Heart left ventricle (tissue), 16 donors: ENCODE data around the gene G6PD. TPM values are rescaled to one million over a fixed set of nuclear protein-coding genes. Genes with fewer than 3 reads are reported as not detected.

Experiments
- ATAC-seq, 4 donors: fragments of 200-7000 bp; cut with Tn5 transposase; one replicate each; pipeline ENCODE4 v1.9.1; 2020 to 2022; ENCODE audit warnings: moderate library complexity in 4 of 4, mild to moderate bottlenecking in 3 of 4, moderate number of reproducible peaks in 1 of 4
- DNase-seq, 5 donors: peaks; one replicate each; pipeline ENCODE4 v3.0.0-alpha.2; 2020
- H3K27ac ChIP-seq, 12 donors: fragments of 200-600 bp; sonication (generic) in 4 of 12; one replicate each; pipeline versions ENCODE4 v1.5.0 to v1.8.0; 2016 to 2022; ENCODE audit warnings: mild to moderate bottlenecking in 2 of 12
- H3K27me3 ChIP-seq, 9 donors: fragments of 200-600 bp; sonication (generic) in 2 of 9; one replicate each; pipeline versions ENCODE4 v1.5.1 to v1.8.0; 2016 to 2022; ENCODE audit warnings: mild to moderate bottlenecking in 3 of 9
- H3K36me3 ChIP-seq, 9 donors: fragments of 200-600 bp; sonication (generic) in 2 of 9; one replicate each; pipeline versions ENCODE4 v1.5.0 to v1.8.0; 2018 to 2022; ENCODE audit warnings: mild to moderate bottlenecking in 2 of 9
- H3K4me1 ChIP-seq, 12 donors: fragments of 200-600 bp; sonication (generic) in 4 of 12; one replicate each; pipeline versions ENCODE4 v1.5.0 to v1.8.0; 2016 to 2022; ENCODE audit warnings: mild to moderate bottlenecking in 3 of 12
- H3K4me3 ChIP-seq, 12 donors: fragments of 200-600 bp; sonication (generic) in 4 of 12; one replicate each; pipeline versions ENCODE4 v1.5.0 to v1.8.0; 2017 to 2022; ENCODE audit warnings: mild to moderate bottlenecking in 9 of 12, moderate library complexity in 4 of 12
- H3K9me3 ChIP-seq, 12 donors: fragments of 200-600 bp; sonication (generic) in 4 of 12; one replicate each; pipeline versions ENCODE4 v1.5.0 to v1.8.0; 2016 to 2022; ENCODE audit warnings: mild to moderate bottlenecking in 1 of 12
- POLR2A ChIP-seq, 2 donors: fragments of 450-650 bp; IDR thresholded peaks; one replicate each; pipeline ENCODE4 v1.6.1; 2017; ENCODE audit warnings: antibody characterized with exemption in 2 of 2, mild to moderate bottlenecking in 2 of 2, moderate library complexity in 2 of 2
- WGBS, 4 donors: extraction: QIAGEN DNeasy Blood & Tissue Kit in 2 of 4; methylation state at CpG; one replicate each; pipeline versions ENCODE4 v1.1.5 to v1.1.7; 2013 to 2018; 5-methylcytosine and 5-hydroxymethylcytosine counted together
- intact Hi-C, 10 donors: fragments of 100-400 bp; cut with DNase I; formaldehyde crosslinking; loops; one replicate each; pipeline versions ENCODE4 v1.11.1 to v1.14.2; 2022
- polyA plus RNA-seq, 2 donors: library from polyadenylated mRNA; stranded (reverse); fragments of 200-250 nt; gene quantifications; one replicate each; pipeline ENCODE4 v1.2.3, GENCODE V29; 2013
- total RNA-seq, 9 donors: library from RNA; depleted of rRNA in 2 of 9; stranded (reverse); fragments of >200 nt in 2 of 9; fragmentation: NEBNext Ultra II Directional in 3 of 9; extraction: Animal tissue kit (Norgen Biotek cat#: 25700) in 3 of 9; gene quantifications; one replicate each; pipeline versions ENCODE4 v1.1.0 to v1.2.4, GENCODE V29; 2016 to 2023
- TF ChIP-seq, protein P1 (sequence below), 12 donors: fragments of 200-600 bp; sonication (generic) in 4 of 12; IDR thresholded peaks; one replicate each; pipeline versions ENCODE4 v1.5.0 to v1.8.0; 2018 to 2022; ENCODE audit warnings: antibody characterized with exemption in 12 of 12, mild to moderate bottlenecking in 5 of 12
- donor health status: ischemic (EF 13 %, LVEDD 7.1; RV severe dilation, severe dysfunction).
- donor health status: healthy with polysubstance abuse.
- donor health status: DM: no; HTN: yes; CAD: no.
- donor health status: DM: no; HTN: no; CAD: no.
- donor health status: ischemic (EF 25% LVEDD 6.9; RV normal size, moderate dysfunction).
- donor health status: ischemic (EF 25% LVEDD 5.7; RV mildly dilated, moderate dysfunction).
- donor health status: healthy.
- donor health status: DM: yes; HTN: yes; CAD: no.
- donor health status: ischemic (EF 35%, LVEDD 5.7; RV mildly dilated, moderate dysfunction).
- donor health status: nonischemic (EF 11% LVEDD 7.7; RV severe dilation, severe dysfunction).
- donor health status: DM: yes; HTN: yes; CAD: no.
- donor health status: PGD.
- donor health status: ischemic (EF 29% LVEDD 5.4; RV normal size, mild dysfunction).
- donor health status: nonischemic (EF 23%, LVEDD 6.1; RV moderate dilation, normal function).

The G6PD gene
- total and polyA plus RNA-seq, 11 donors: 5.9 to 41.3 (median 11.2) TPM

- WGBS, 4 donors: 75 to 85% (median 81%) methylated on average over 7 of the region's 7 CpGs
- Histone ChIP-seq H3K9me3 (no peaks in the 10 kb centered on the region), H3K4me1 (peaks cover 0 to 31% (median 14%) of the 10 kb centered on the region in 12 donors), H3K27ac (no peak overlapping the region), H3K36me3 (peaks cover 0 to 9% (median 6%) of the 10 kb centered on the region in 9 donors), H3K4me3 (no peak overlapping the region), H3K27me3 (no peaks in the 10 kb centered on the region)
- TF ChIP-seq POLR2A (IDR thresholded peaks at IDR 0.05): no peak
- TF ChIP-seq, protein P1, sequence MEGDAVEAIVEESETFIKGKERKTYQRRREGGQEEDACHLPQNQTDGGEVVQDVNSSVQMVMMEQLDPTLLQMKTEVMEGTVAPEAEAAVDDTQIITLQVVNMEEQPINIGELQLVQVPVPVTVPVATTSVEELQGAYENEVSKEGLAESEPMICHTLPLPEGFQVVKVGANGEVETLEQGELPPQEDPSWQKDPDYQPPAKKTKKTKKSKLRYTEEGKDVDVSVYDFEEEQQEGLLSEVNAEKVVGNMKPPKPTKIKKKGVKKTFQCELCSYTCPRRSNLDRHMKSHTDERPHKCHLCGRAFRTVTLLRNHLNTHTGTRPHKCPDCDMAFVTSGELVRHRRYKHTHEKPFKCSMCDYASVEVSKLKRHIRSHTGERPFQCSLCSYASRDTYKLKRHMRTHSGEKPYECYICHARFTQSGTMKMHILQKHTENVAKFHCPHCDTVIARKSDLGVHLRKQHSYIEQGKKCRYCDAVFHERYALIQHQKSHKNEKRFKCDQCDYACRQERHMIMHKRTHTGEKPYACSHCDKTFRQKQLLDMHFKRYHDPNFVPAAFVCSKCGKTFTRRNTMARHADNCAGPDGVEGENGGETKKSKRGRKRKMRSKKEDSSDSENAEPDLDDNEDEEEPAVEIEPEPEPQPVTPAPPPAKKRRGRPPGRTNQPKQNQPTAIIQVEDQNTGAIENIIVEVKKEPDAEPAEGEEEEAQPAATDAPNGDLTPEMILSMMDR (IDR thresholded peaks at IDR 0.05): no peak
- no peak for ATAC-seq
- intact Hi-C loops: loop anchor here in 1 of 10 donors (5.0 kb wide), 1 partner anchor 41 kb away; the partner anchor contains the start of gene FAM50A
- no peak for DNase-seq
These were observed 63.3 kb downstream of the G6PD start for GRCh38 chrX:154483325-154483724.

- 68 to 74% (median 71%) methylated on average over 6 to 7 of the region's 7 CpGs for WGBS, 4 donors
- DNase-seq: peak in 1 of 5 donors; percentile 25
These were observed 63.9 kb downstream of the G6PD start for GRCh38 chrX:154482786-154483185.

DNA sequence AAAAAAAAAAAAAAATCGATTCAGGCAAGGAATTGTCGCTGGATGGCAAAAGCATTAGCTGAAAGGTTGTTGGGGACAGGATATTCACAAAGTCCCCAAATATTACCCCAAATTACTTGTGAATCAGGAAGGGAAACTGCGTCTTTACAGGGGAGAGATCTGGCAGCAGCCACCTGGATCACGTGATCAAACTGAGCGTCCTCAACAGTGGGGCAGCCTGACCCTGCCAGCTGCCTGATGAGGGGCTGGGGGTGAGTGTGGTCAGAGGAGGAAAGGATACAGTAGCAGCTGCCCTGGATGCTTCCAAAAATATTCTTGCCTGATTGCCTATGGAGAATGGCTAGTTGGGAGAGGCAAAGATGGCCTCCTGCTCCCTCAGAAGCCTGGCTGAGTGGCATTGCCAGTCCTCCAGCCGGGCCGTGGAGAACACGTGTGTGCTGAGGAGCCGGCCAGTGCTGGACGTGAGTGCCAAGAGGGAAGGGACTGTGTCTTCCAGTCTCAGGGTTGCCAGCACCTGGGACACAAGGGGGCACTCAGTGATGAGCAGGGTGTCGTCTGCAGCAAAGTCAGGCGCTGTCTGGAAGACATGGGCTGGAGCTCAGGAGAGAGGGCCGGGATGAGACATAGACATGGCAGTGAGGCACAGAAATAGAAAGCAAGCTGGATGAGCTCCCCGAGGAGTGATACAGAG, 64.6 kb downstream of the G6PD start:
- 68 to 72% (median 70%) methylated on average over 14 of the region's 14 CpGs for WGBS, 4 donors
- Histone ChIP-seq H3K4me1 (peaks cover 0 to 36% (median 14%) of the 10 kb centered on the region in 12 donors), H3K27ac (peak overlapping the region in 1 of 12 donors; percentile 2), H3K27me3 (no peaks in the 10 kb centered on the region), H3K9me3 (no peaks in the 10 kb centered on the region), H3K36me3 (peaks cover 0 to 9% (median 3%) of the 10 kb centered on the region in 9 donors), H3K4me3 (no peak overlapping the region)
- intact Hi-C loops: loop anchor here in 1 of 10 donors (5.0 kb wide), 1 partner anchor 40 kb away; the partner anchor contains the start of gene FAM50A
- ATAC-seq (no peak), DNase-seq (peak in 1 of 5 donors; percentile 15)
- TF ChIP-seq, protein P1 (IDR thresholded peaks at IDR 0.05): no peak
- no peak for TF ChIP-seq POLR2A (IDR thresholded peaks at IDR 0.05)

More at GRCh38 chrX:154482786-154483185, 63.9 kb downstream of the G6PD start:
- Histone ChIP-seq H3K4me1 (peaks cover 0 to 36% (median 14%) of the 10 kb centered on the region in 12 donors), H3K36me3 (peaks cover 0 to 9% (median 6%) of the 10 kb centered on the region in 9 donors), H3K27me3 (no peaks in the 10 kb centered on the region), H3K9me3 (no peaks in the 10 kb centered on the region), H3K27ac (no peak overlapping the region), H3K4me3 (no peak overlapping the region)
- intact Hi-C loops: loop anchor here in 1 of 10 donors (5.0 kb wide), 1 partner anchor 40 kb away; the partner anchor contains the start of gene FAM50A
- no peak for TF ChIP-seq POLR2A (IDR thresholded peaks at IDR 0.05)
- TF ChIP-seq, protein P1 (IDR thresholded peaks at IDR 0.05): no peak
- ATAC-seq: no peak

Other genes starting within 250 kb of the G6PD start
- gene FLNA, start 172.2 kb downstream of the G6PD start, total RNA-seq: 100 to 1,000 TPM; 155 to 465 (median 234) TPM
- 100 to 1,000 TPM; 226 to 274 TPM for gene FLNA, start 172.2 kb downstream of the G6PD start, polyA plus RNA-seq
- 10 to 100 TPM; 37.6 to 76.8 (median 52.8) TPM for gene EMD, start 167.6 kb downstream of the G6PD start, total RNA-seq
- 100 to 1,000 TPM in 1 of 2 donors, 10 to 100 TPM in 1; 71.9 to 152 TPM for gene EMD, start 167.6 kb downstream of the G6PD start, polyA plus RNA-seq
- 1,000 to 10,000 TPM; 1,381 to 3,072 (median 2,052) TPM for gene RPL10, start 148.5 kb downstream of the G6PD start, total RNA-seq
- gene RPL10, start 148.5 kb downstream of the G6PD start, polyA plus RNA-seq: 1,000 to 10,000 TPM; 2,362 to 5,995 TPM
- 100 to 1,000 TPM in 2 of 9 donors, 10 to 100 TPM in 7; 26.7 to 117 (median 43.8) TPM for gene DNASE1L1, start 137.6 kb downstream of the G6PD start, total RNA-seq
- 10 to 100 TPM; 27.7 to 57.1 TPM for gene DNASE1L1, start 137.6 kb downstream of the G6PD start, polyA plus RNA-seq
- 10 to 100 TPM; 29.1 to 38.6 (median 34.5) TPM for gene TAFAZZIN, start 135.3 kb downstream of the G6PD start, total RNA-seq
- gene TAFAZZIN, start 135.3 kb downstream of the G6PD start, polyA plus RNA-seq: 10 to 100 TPM; 27.2 to 51.1 TPM
- 100 to 1,000 TPM in 2 of 9 donors, 10 to 100 TPM in 7; 67.7 to 127 (median 84.2) TPM for gene ATP6AP1, start 118.2 kb downstream of the G6PD start, total RNA-seq
- 100 to 1,000 TPM in 1 of 2 donors, 10 to 100 TPM in 1; 33.8 to 111 TPM for gene ATP6AP1, start 118.2 kb downstream of the G6PD start, polyA plus RNA-seq
- 100 to 1,000 TPM in 2 of 9 donors, 10 to 100 TPM in 7; 73.6 to 105 (median 92.2) TPM for gene GDI1, start 109.7 kb downstream of the G6PD start, total RNA-seq
- gene GDI1, start 109.7 kb downstream of the G6PD start, polyA plus RNA-seq: 100 to 1,000 TPM in 1 of 2 donors, 10 to 100 TPM in 1; 77.1 to 152 TPM
- gene FAM50A, start 102.7 kb downstream of the G6PD start, total RNA-seq: 10 to 100 TPM; 27.7 to 65.1 (median 41.2) TPM
- gene FAM50A, start 102.7 kb downstream of the G6PD start, polyA plus RNA-seq: 100 to 1,000 TPM; 118 to 119 TPM
- gene PLXNA3, start 88.6 kb downstream of the G6PD start, total RNA-seq: 10 to 100 TPM in 7 of 9 donors, 1 to 10 TPM in 2; 4.7 to 46.6 (median 15.3) TPM
- 10 to 100 TPM in 1 of 2 donors, 1 to 10 TPM in 1; 8.7 to 12.2 TPM for gene PLXNA3, start 88.6 kb downstream of the G6PD start, polyA plus RNA-seq
- 10 to 100 TPM; 16.2 to 23.6 (median 18.9) TPM for gene LAGE3, start 67.6 kb downstream of the G6PD start, total RNA-seq
- gene LAGE3, start 67.6 kb downstream of the G6PD start, polyA plus RNA-seq: 10 to 100 TPM; 15.1 to 26.8 TPM
- 10 to 100 TPM; 40.6 to 92.8 (median 53.7) TPM for gene UBL4A, start 60.2 kb downstream of the G6PD start, total RNA-seq
- 10 to 100 TPM; 34.6 to 72.8 TPM for gene UBL4A, start 60.2 kb downstream of the G6PD start, polyA plus RNA-seq
- 10 to 100 TPM in 8 of 9 donors, 1 to 10 TPM in 1; 8.3 to 33.3 (median 15.5) TPM for gene SLC10A3, start 56.2 kb downstream of the G6PD start, total RNA-seq
- gene SLC10A3, start 56.2 kb downstream of the G6PD start, polyA plus RNA-seq: 10 to 100 TPM; 12.2 to 50.6 TPM
- gene FAM3A, start 30.6 kb downstream of the G6PD start, total RNA-seq: 10 to 100 TPM; 36.2 to 82.6 (median 48.6) TPM
- 10 to 100 TPM; 66.1 to 72.2 TPM for gene FAM3A, start 30.6 kb downstream of the G6PD start, polyA plus RNA-seq
- 10 to 100 TPM in 8 of 9 donors, 1 to 10 TPM in 1; 7.1 to 25.4 (median 15.3) TPM for gene IKBKG, start 774 bp upstream of the G6PD start, total RNA-seq
- 10 to 100 TPM; 13.0 to 29.4 TPM for gene IKBKG, start 774 bp upstream of the G6PD start, polyA plus RNA-seq
- not detected for gene CTAG1A, start 38.3 kb upstream of the G6PD start, total RNA-seq
- gene CTAG1A, start 38.3 kb upstream of the G6PD start, polyA plus RNA-seq: not detected
- gene CTAG1B, start 72.4 kb upstream of the G6PD start, total RNA-seq: not detected
- gene CTAG1B, start 72.4 kb upstream of the G6PD start, polyA plus RNA-seq: not detected
- under 1 TPM in 1 of 9 donors, not detected in 8; 0.61 TPM for gene CTAG2, start 106.7 kb upstream of the G6PD start, total RNA-seq
- not detected for gene CTAG2, start 106.7 kb upstream of the G6PD start, polyA plus RNA-seq
- gene GAB3, start 204.2 kb upstream of the G6PD start, total RNA-seq: 10 to 100 TPM; 11.5 to 29.0 (median 18.6) TPM
- gene GAB3, start 204.2 kb upstream of the G6PD start, polyA plus RNA-seq: 10 to 100 TPM in 1 of 2 donors, 1 to 10 TPM in 1; 7.2 to 12.3 TPM
- gene DKC1, start 216.0 kb upstream of the G6PD start, total RNA-seq: 10 to 100 TPM; 12.9 to 31.0 (median 23.6) TPM
- gene DKC1, start 216.0 kb upstream of the G6PD start, polyA plus RNA-seq: 10 to 100 TPM; 13.7 to 31.9 TPM